ENCODE measurements around the gene UQCRC2.

DNA sequence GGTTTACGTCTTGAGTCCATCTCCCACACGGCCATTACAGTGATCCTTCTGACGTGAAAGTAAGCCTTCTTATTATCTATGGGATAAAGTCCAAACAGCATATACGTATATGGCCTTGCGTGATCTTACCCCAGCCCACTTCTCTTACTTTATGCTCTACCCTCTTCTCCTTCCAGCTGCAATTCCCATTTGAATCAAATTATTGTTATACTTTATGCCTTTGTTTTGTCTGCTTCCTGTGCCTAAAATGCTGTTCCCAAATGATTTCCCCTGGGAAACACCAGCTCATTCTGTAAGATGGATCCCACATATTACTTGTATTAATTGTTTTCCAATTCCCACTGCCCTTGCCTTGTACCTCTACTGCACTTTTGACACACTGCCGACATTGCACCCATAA is 11.2 kb downstream of the UQCRC2 start:
- TF ChIP-seq EZH2 (IDR thresholded peaks at IDR 0.05; ENCODE audit: insufficient read depth, poor library complexity, severe bottlenecking) (no peak), EZH2phosphoT487 (IDR thresholded peaks at IDR 0.05; ENCODE audit: insufficient read depth, low read depth) (no peak)
